ELF-1 (cell line): ENCODE data around the gene POLN.
A peak's percentile ranks its signal among the peaks of the same experiment; 100 is the strongest.
"Not testable (repeated sequence)": the region's sequence is repeated elsewhere in the genome, so short reads cannot be mapped to it uniquely, and the experiment has no call there.

ENCODE experiments used
- DNase-seq: peaks from one replicate; pipeline ENCODE4 v3.0.0-alpha.2; 2016; ENCODE audit warnings: low read depth, low spot score

The POLN gene

GRCh38 chr4:2042204-2042946, 199.5 kb downstream of the POLN start:
- DNase-seq = no peak

GRCh38 chr4:2041239-2042130, 200.4 kb downstream of the POLN start:
- DNase-seq = peak; percentile 88

- no peak for DNase-seq
These were observed 201.3 kb downstream of the POLN start for GRCh38 chr4:2040391-2041238.

GRCh38 chr4:2036866-2037265, 205.1 kb downstream of the POLN start:
- no peak for DNase-seq

GRCh38 chr4:2036327-2036726, 205.6 kb downstream of the POLN start:
- no peak for DNase-seq

- not testable (repeated sequence) for DNase-seq
These were observed 210.8 kb downstream of the POLN start for GRCh38 chr4:2031161-2031560.

GRCh38 chr4:2027120-2027519, 214.8 kb downstream of the POLN start:
- DNase-seq = not testable (repeated sequence)

- DNase-seq = no peak
These were observed 216.1 kb downstream of the POLN start for GRCh38 chr4:2025817-2026216.

- DNase-seq = no peak
These were observed 217.2 kb downstream of the POLN start for GRCh38 chr4:2024683-2025082.
